ENCODE results near the gene POMT1.

GRCh38 chr9:131543141-131543540 lies 40.4 kb downstream of the POMT1 start:
- no peak for TF ChIP-seq CTCF (IDR thresholded peaks at IDR 0.05)
- no peak for TF ChIP-seq POLR2AphosphoS5 (IDR thresholded peaks at IDR 0.05; ENCODE audit: insufficient read depth in 1 of 2, low read depth in 1 of 2)
- TF ChIP-seq POLR2A (IDR thresholded peaks at IDR 0.05), result no peak
